ENCODE measurements around the gene DIAPH1. TPM values are rescaled to one million over a fixed set of nuclear protein-coding genes. Genes with fewer than 3 reads are reported as not detected.

DIAPH1 gene
- total RNA-seq, 1 experiment from 2014 or later, result 117 TPM

GRCh38 chr5:141567513-141568117, 51.2 kb downstream of the DIAPH1 start:
- Histone ChIP-seq H3K79me2 (ENCODE audit: insufficient read depth, low read length) (no peaks in the 10 kb centered on the region), H3K27me3 (ENCODE audit: insufficient read depth, low read length) (no peaks in the 10 kb centered on the region), H3K9ac (ENCODE audit: extremely low read depth, insufficient read length, low read length) (no peak overlapping the region), H3K56ac (ENCODE audit: insufficient read length, low read depth, low read length) (no peak overlapping the region), H2AFZ (ENCODE audit: low read length) (no peak overlapping the region), H2BK5ac (ENCODE audit: insufficient read length, low read length) (no peak overlapping the region), H2BK20ac (ENCODE audit: low read depth, low read length, poor library complexity, severe bottlenecking) (no peak overlapping the region), H4K91ac (ENCODE audit: insufficient read length, low read depth, low read length) (no peak overlapping the region), H2BK120ac (ENCODE audit: low read depth, low read length, poor library complexity, severe bottlenecking) (no peak overlapping the region), H3K14ac (ENCODE audit: insufficient read depth, low read length) (no peak overlapping the region), H4K5ac (ENCODE audit: insufficient read length, low read depth, low read length) (no peak overlapping the region), H3K9me3 (ENCODE audit: control insufficient read depth, low read depth, low read length) (no peaks in the 10 kb centered on the region), H3K18ac (ENCODE audit: insufficient read length, low read depth, low read length) (no peak overlapping the region), H4K8ac (replicated peaks; ENCODE audit: insufficient read length, low read depth, low read length) (no peak overlapping the region), H3K23me2 (ENCODE audit: insufficient read length, low read depth, low read length, poor library complexity, severe bottlenecking) (no peaks in the 10 kb centered on the region), H2BK15ac (ENCODE audit: low read depth, low read length) (no peak overlapping the region), H4K20me1 (ENCODE audit: control insufficient read depth, insufficient read depth, insufficient read length) (no peaks in the 10 kb centered on the region), H2AK5ac (ENCODE audit: insufficient read length, low read length) (no peak overlapping the region), H3K4me1 (ENCODE audit: insufficient read depth, low read length) (no peaks in the 10 kb centered on the region), H3K23ac (ENCODE audit: insufficient read length, low read depth, low read length) (no peak overlapping the region), H2BK12ac (ENCODE audit: insufficient read length, low read depth, low read length) (no peak overlapping the region), H3K4me2 (ENCODE audit: insufficient read depth, insufficient read length, low read length) (no peak overlapping the region), H3K79me1 (ENCODE audit: insufficient read depth, low read depth, low read length, poor library complexity, severe bottlenecking) (no peaks in the 10 kb centered on the region), H3K27ac (ENCODE audit: insufficient read length, low read depth, low read length) (no peak overlapping the region), H3K4ac (ENCODE audit: low read depth, low read length) (no peak overlapping the region), H3T11ph (ENCODE audit: low read length) (no peak overlapping the region)
- Mint-ChIP-seq H3K4me1 (peaks cover 12 to 14% of the 10 kb centered on the region in 2 experiments), H3K27ac (no peak overlapping the region), H3K4me3 (no peak overlapping the region), H3K36me3 (ENCODE audit: insufficient read depth in 1 of 3, low read depth in 3 of 3) (peaks cover 34 to 75% (median 44%) of the 10 kb centered on the region in 3 experiments; a peak in 6 of 7 replicates), H3K27me3 (ENCODE audit: low read depth) (no peaks in the 10 kb centered on the region), H3K9me3 (no peaks in the 10 kb centered on the region)
- no peak for DNase-seq
- TF ChIP-seq CTCF (conservative IDR thresholded peaks at IDR 0.05), result peak; percentile 91
- no CpG with 5 or more reads among the region's 2 CpGs for WGBS (ENCODE audit: extremely low coverage, insufficient read length, low lambda C conversion rate)

Measured in H9 (cell line).